ENCODE results near the gene SH3RF1. TPM values are rescaled to one million over a fixed set of nuclear protein-coding genes. Genes with fewer than 3 reads are reported as not detected.
"Not testable (repeated sequence)": the region's sequence is repeated elsewhere in the genome, so short reads cannot be mapped to it uniquely, and the experiment has no call there.

The SH3RF1 gene
- total RNA-seq, 2 donors from 2014 or later, result 66.1 to 76.6 TPM

GRCh38 chr4:169208516-169208915 lies 62.2 kb downstream of the SH3RF1 start:
- ATAC-seq, result no peak
- intact Hi-C loops (cut with DNase I, micrococcal nuclease), result no loop called here
- DNase-seq, result no peak

- ATAC-seq, result no peak
- intact Hi-C loops (cut with DNase I, micrococcal nuclease), result no loop called here
These were observed 62.7 kb downstream of the SH3RF1 start for GRCh38 chr4:169208090-169208455.

GRCh38 chr4:169207436-169208089 lies 63.2 kb downstream of the SH3RF1 start:
- intact Hi-C loops (cut with DNase I, micrococcal nuclease), result no loop called here
- no peak for DNase-seq
- ATAC-seq, result no peak

More at GRCh38 chr4:169208090-169208455, 62.7 kb downstream of the SH3RF1 start:
- no peak for DNase-seq

GRCh38 chr4:169205744-169206080 lies 65.0 kb downstream of the SH3RF1 start:
- intact Hi-C loops (cut with DNase I, micrococcal nuclease), result no loop called here
- DNase-seq (no peak), ATAC-seq (no peak)

- DNase-seq, result no peak
- intact Hi-C loops (cut with DNase I, micrococcal nuclease), result no loop called here
- ATAC-seq, result no peak
These were observed 65.5 kb downstream of the SH3RF1 start for GRCh38 chr4:169205075-169205743.

- DNase-seq (no peak), ATAC-seq (peak; percentile 33)
- intact Hi-C loops (cut with DNase I, micrococcal nuclease), result no loop called here
These were observed 66.9 kb downstream of the SH3RF1 start for GRCh38 chr4:169203891-169204290.

GRCh38 chr4:169203278-169203677 lies 67.5 kb downstream of the SH3RF1 start:
- DNase-seq; intact Hi-C loops (cut with DNase I, micrococcal nuclease); ATAC-seq: not testable (repeated sequence)

GRCh38 chr4:169202878-169203277 lies 67.9 kb downstream of the SH3RF1 start:
- intact Hi-C loops (cut with DNase I, micrococcal nuclease), result no loop called here
- ATAC-seq (no peak), DNase-seq (no peak)

- intact Hi-C loops (cut with DNase I, micrococcal nuclease), result no loop called here
- peak; percentile 26 for ATAC-seq
These were observed 68.5 kb downstream of the SH3RF1 start for GRCh38 chr4:169202145-169202699.

GRCh38 chr4:169201222-169202144 lies 69.3 kb downstream of the SH3RF1 start:
- DNase-seq (no peak), ATAC-seq (no peak)
- intact Hi-C loops (cut with DNase I, micrococcal nuclease), result no loop called here

More at GRCh38 chr4:169202145-169202699, 68.5 kb downstream of the SH3RF1 start:
- DNase-seq, result no peak

GRCh38 chr4:169200361-169201030 lies 70.3 kb downstream of the SH3RF1 start:
- DNase-seq, result no peak
- ATAC-seq, result no peak
- intact Hi-C loops (cut with DNase I, micrococcal nuclease), result no loop called here

- ATAC-seq (no peak), DNase-seq (no peak)
- intact Hi-C loops (cut with DNase I, micrococcal nuclease), result no loop called here
These were observed 71.6 kb downstream of the SH3RF1 start for GRCh38 chr4:169199184-169199583.

- intact Hi-C loops (cut with DNase I, micrococcal nuclease), result no loop called here
- ATAC-seq, result no peak
- DNase-seq, result no peak
These were observed 72.6 kb downstream of the SH3RF1 start for GRCh38 chr4:169198167-169198566.

- ATAC-seq; DNase-seq; intact Hi-C loops (cut with DNase I, micrococcal nuclease): not testable (repeated sequence)
These were observed 73.5 kb downstream of the SH3RF1 start for GRCh38 chr4:169197206-169197605.

- DNase-seq (no peak), ATAC-seq (no peak)
- intact Hi-C loops (cut with DNase I, micrococcal nuclease), result no loop called here
These were observed 75.7 kb downstream of the SH3RF1 start for GRCh38 chr4:169195032-169195431.

GRCh38 chr4:169189968-169190367 lies 80.8 kb downstream of the SH3RF1 start:
- DNase-seq; ATAC-seq; intact Hi-C loops (cut with DNase I, micrococcal nuclease): not testable (repeated sequence)

- ATAC-seq, result no peak
- DNase-seq, result no peak
- intact Hi-C loops (cut with DNase I, micrococcal nuclease), result no loop called here
These were observed 81.4 kb downstream of the SH3RF1 start for GRCh38 chr4:169189372-169189771.

GRCh38 chr4:169188204-169188603 lies 82.6 kb downstream of the SH3RF1 start:
- DNase-seq, result no peak
- intact Hi-C loops (cut with DNase I, micrococcal nuclease), result no loop called here
- ATAC-seq, result no peak
